ENCODE measurements around the gene CATSPERE. TPM values are rescaled to one million over a fixed set of nuclear protein-coding genes. Genes with fewer than 3 reads are reported as not detected.
A peak's percentile ranks its signal among the peaks of the same experiment; 100 is the strongest.
"Not testable (repeated sequence)": the region's sequence is repeated elsewhere in the genome, so short reads cannot be mapped to it uniquely, and the experiment has no call there.

Gene CATSPERE
- total RNA-seq, 1 experiment from 2014 or later = not detected

GRCh38 chr1:244645414-244645813 lies 184.3 kb downstream of the CATSPERE start:
- in situ Hi-C loops (cut with HindIII; ENCODE audit: low pct_unique_long_range_greater_than_20kb, low sequenced_read_pairs) = no loop called here
- no peak for DNase-seq (ENCODE audit: low read depth)

GRCh38 chr1:244645890-244646289 lies 184.8 kb downstream of the CATSPERE start:
- in situ Hi-C loops (cut with HindIII; ENCODE audit: low pct_unique_long_range_greater_than_20kb, low sequenced_read_pairs) = no loop called here

DNA sequence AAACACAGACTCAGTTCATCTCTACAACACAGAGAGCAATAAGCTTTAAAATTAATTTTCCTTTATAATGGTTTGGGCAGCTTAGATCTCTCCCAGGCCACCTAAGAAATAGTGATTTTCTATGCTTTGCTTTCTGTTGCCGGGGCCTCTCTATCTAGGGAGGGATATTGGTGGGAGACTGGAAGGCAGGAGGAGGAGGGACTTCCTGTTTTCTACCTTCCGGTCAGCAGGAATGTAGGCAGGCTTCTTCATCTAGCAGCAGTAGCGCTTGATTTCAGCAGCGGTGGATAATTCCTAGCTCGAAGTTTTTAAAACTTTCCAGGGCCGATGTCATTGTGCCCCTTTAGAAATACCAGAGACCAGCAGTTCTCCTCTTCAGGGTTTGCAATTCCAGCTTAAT lies 186.7 kb downstream of the CATSPERE start:
- DNase-seq (ENCODE audit: low read depth) = no peak
- in situ Hi-C loops (cut with HindIII; ENCODE audit: low pct_unique_long_range_greater_than_20kb, low sequenced_read_pairs) = no loop called here

More at GRCh38 chr1:244645890-244646289, 184.8 kb downstream of the CATSPERE start:
- DNase-seq (ENCODE audit: low read depth) = no peak

DNA sequence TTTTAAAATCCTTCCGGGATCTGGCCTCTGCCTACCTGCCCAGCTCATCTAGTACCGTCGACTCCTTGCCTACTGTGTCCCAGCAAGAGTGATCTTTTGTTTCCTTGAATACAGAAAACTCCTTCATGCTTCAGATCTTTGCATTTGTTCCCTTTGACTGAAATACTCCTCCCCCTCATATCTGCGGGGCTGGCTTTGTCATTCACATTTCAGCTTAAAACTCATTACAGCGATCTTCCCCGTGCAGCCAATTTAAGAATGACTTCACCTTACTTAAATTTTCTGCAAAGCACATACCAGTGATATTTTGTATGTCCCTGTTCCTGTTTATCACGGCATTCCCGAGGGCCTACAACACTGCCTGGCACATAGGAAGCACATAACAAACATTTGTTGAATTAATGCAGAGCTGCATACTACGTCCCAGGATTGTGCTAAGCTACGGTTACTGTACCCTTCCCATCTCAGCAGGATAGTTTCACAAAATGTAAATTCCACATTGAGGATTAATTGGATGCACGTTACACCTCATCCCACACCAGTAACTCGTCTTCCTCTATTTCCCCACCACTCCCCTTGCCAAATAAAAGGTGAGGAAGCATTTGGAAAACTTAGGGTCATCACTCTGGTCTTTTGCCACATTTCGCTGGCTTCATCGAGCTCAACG lies 191.0 kb downstream of the CATSPERE start:
- no peak for DNase-seq (ENCODE audit: low read depth)
- in situ Hi-C loops (cut with HindIII; ENCODE audit: low pct_unique_long_range_greater_than_20kb, low sequenced_read_pairs) = no loop called here

- in situ Hi-C loops (cut with HindIII; ENCODE audit: low pct_unique_long_range_greater_than_20kb, low sequenced_read_pairs) = no loop called here
- peak; percentile 99 for DNase-seq (ENCODE audit: low read depth)
These were observed 191.8 kb downstream of the CATSPERE start, which contains the start of gene DESI2 for GRCh38 chr1:244652623-244653438. TSS of gene DESI2 (plus strand) at chr1:244653126. CDS start at chr1:244653314, 188 bp downstream.

- in situ Hi-C loops (cut with HindIII; ENCODE audit: low pct_unique_long_range_greater_than_20kb, low sequenced_read_pairs) = no loop called here
- peak; percentile 14 for DNase-seq (ENCODE audit: low read depth)
These were observed 192.5 kb downstream of the CATSPERE start for GRCh38 chr1:244653439-244654107.

GRCh38 chr1:244654108-244655038 lies 193.3 kb downstream of the CATSPERE start:
- in situ Hi-C loops (cut with HindIII; ENCODE audit: low pct_unique_long_range_greater_than_20kb, low sequenced_read_pairs) = no loop called here
- no peak for DNase-seq (ENCODE audit: low read depth)

GRCh38 chr1:244655186-244655585 lies 194.1 kb downstream of the CATSPERE start:
- in situ Hi-C loops (cut with HindIII; ENCODE audit: low pct_unique_long_range_greater_than_20kb, low sequenced_read_pairs) = no loop called here
- DNase-seq (ENCODE audit: low read depth) = no peak

DNA sequence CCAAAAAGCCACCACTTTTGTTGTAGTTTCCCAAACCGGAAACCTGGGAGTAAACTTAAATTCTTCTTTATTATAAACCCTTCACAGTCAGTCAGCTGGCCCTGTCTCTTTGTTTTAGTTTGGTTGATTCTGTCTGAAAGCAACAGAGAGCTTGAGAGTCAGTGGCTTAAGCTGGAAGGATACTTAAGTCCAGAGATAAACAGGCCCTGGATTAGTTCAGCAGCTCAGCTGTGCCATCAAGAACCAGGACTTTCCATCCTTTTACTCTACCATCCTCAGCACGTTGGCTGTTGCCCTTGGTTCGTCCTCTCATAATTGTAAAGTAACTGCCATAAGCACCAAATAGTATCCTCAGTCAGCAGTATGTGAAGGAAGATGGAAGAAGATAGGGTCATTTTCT lies 196.3 kb downstream of the CATSPERE start:
- no peak for DNase-seq (ENCODE audit: low read depth)
- in situ Hi-C loops (cut with HindIII; ENCODE audit: low pct_unique_long_range_greater_than_20kb, low sequenced_read_pairs) = no loop called here

DNA sequence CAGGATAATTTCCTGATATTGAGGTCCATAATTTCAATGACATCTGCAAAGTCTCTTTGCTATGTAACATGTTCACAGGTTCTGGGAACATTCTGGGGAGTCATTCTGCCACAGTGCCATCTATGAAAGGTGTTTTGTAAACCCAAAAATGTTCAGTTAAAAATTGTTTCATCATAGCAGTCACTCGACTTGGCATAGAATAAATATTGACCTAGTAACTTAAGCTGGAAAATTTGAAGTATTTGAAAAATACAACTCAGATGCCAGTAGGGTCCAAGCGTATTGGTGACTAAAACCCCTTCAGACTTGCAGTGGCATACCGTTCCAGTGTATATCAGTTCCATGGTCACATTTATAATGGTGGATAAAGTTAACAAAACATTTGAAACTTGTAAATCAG lies 198.6 kb downstream of the CATSPERE start:
- in situ Hi-C loops (cut with HindIII; ENCODE audit: low pct_unique_long_range_greater_than_20kb, low sequenced_read_pairs) = no loop called here
- no peak for DNase-seq (ENCODE audit: low read depth)

DNA sequence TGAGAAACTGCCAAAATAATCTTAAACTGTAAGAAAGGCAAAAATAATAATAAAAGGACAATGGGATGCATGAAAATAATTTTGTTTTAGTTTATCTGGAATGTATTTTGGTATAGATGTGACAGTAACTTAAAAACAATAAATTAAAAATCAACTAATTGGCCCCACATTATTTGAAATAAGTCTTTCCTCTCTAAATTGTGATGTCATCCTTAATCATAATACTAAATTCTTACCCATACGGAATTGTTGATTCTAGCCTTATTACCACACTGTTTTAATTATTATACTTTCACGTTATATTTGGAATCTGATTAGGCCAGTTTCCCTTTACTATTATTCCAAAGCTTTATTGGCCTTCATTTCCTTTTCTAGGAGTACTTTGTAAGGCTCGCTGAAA lies 199.5 kb downstream of the CATSPERE start:
- no peak for DNase-seq (ENCODE audit: low read depth)

GRCh38 chr1:244661569-244662312 lies 200.7 kb downstream of the CATSPERE start:
- in situ Hi-C loops (cut with HindIII; ENCODE audit: low pct_unique_long_range_greater_than_20kb, low sequenced_read_pairs); DNase-seq (ENCODE audit: low read depth): not testable (repeated sequence)

More for the DNA sequence above, 199.5 kb downstream of the CATSPERE start:
- in situ Hi-C loops (cut with HindIII; ENCODE audit: low pct_unique_long_range_greater_than_20kb, low sequenced_read_pairs) = no loop called here

GRCh38 chr1:244662599-244662998 lies 201.5 kb downstream of the CATSPERE start:
- in situ Hi-C loops (cut with HindIII; ENCODE audit: low pct_unique_long_range_greater_than_20kb, low sequenced_read_pairs) = no loop called here
- no peak for DNase-seq (ENCODE audit: low read depth)

DNA sequence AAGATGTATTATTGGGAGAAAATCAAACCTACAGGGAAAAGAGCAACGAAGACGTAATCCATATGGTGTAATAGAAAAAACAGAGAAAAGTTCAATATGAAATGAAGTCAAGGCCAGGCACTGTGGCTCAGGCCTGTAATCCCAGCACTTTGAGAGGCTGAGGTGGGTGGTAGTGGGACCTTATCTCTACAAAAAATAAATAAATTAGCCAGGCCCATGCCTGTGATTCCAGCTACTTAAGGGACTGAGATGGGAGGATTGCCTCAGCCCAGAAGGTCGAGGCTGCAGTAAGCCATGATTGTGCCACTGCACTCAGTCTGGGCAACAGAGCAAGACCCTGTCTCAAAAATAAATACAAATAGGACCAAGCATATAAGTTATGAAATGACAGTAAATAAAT lies 203.3 kb downstream of the CATSPERE start:
- DNase-seq (ENCODE audit: low read depth) = no peak
- in situ Hi-C loops (cut with HindIII; ENCODE audit: low pct_unique_long_range_greater_than_20kb, low sequenced_read_pairs) = no loop called here

DNA sequence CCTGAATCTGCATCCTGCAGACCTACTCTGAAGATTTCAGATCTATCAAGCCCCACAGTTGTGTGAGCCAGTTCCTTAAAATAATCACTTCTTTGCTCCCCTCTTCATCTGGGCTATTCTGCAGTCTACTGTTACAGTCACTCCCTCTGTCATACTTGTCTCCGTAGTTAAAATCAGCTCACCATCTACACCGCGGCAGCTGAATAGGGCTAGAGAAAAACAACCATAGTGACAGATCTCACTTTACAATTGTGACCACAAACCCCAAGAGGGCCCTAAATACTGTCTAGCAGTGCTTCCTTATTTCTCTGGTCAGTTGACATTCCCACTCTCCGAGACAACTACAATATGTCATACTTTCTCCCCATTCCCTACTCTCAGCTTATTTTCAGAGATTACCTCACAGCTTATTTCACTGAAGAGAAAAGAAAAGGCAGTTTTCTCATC lies 204.7 kb downstream of the CATSPERE start:
- in situ Hi-C loops (cut with HindIII; ENCODE audit: low pct_unique_long_range_greater_than_20kb, low sequenced_read_pairs) = no loop called here
- DNase-seq (ENCODE audit: low read depth) = no peak

- in situ Hi-C loops (cut with HindIII; ENCODE audit: low pct_unique_long_range_greater_than_20kb, low sequenced_read_pairs); DNase-seq (ENCODE audit: low read depth): not testable (repeated sequence)
These were observed 205.8 kb downstream of the CATSPERE start for GRCh38 chr1:244666672-244667418.

GRCh38 chr1:244667797-244668196 lies 206.7 kb downstream of the CATSPERE start:
- no peak for DNase-seq (ENCODE audit: low read depth)
- in situ Hi-C loops (cut with HindIII; ENCODE audit: low pct_unique_long_range_greater_than_20kb, low sequenced_read_pairs) = no loop called here
